ENCODE data around the gene ERG28. TPM values are rescaled to one million over a fixed set of nuclear protein-coding genes. Genes with fewer than 3 reads are reported as not detected.
"Not testable (repeated sequence)": the region's sequence is repeated elsewhere in the genome, so short reads cannot be mapped to it uniquely, and the experiment has no call there.

Gene ERG28
- total RNA-seq, 1 donor from 2014 or later: 24.6 TPM

DNA sequence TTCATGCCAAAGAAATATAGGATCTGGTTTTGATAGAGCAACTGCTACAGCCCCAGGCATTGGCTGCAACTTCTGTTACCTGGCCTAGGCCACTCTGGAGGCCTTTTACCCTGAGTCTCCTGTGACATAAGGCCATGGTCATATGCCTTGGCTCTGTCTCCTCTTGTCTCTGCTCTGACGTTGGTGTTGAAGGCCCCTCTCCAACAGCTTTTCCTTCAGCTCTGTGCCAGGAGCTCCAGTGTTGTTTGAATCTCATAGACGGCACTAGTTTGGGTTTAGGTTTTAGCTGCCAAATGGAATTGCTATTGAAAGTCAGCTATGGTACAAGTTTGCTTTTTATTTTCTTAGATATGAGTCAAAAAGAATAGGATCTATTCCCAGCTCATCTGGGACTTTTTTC is 41.4 kb upstream of the ERG28 start:
- TF ChIP-seq, protein P1, sequence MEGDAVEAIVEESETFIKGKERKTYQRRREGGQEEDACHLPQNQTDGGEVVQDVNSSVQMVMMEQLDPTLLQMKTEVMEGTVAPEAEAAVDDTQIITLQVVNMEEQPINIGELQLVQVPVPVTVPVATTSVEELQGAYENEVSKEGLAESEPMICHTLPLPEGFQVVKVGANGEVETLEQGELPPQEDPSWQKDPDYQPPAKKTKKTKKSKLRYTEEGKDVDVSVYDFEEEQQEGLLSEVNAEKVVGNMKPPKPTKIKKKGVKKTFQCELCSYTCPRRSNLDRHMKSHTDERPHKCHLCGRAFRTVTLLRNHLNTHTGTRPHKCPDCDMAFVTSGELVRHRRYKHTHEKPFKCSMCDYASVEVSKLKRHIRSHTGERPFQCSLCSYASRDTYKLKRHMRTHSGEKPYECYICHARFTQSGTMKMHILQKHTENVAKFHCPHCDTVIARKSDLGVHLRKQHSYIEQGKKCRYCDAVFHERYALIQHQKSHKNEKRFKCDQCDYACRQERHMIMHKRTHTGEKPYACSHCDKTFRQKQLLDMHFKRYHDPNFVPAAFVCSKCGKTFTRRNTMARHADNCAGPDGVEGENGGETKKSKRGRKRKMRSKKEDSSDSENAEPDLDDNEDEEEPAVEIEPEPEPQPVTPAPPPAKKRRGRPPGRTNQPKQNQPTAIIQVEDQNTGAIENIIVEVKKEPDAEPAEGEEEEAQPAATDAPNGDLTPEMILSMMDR (conservative IDR thresholded peaks at IDR 0.05): no peak
- no peaks in the 10 kb centered on the region for H3K4me1 Mint-ChIP-seq (ENCODE audit: unreplicated experiment)
- H3K36me3 Mint-ChIP-seq: peaks cover 28% of the 10 kb centered on the region
- no peaks in the 10 kb centered on the region for H3K27me3 Mint-ChIP-seq
- DNase-seq (ENCODE audit: extremely low spot score, unreplicated experiment): no peak
- no peak overlapping the region for H3K4me3 Mint-ChIP-seq
- no peak overlapping the region for H3K27ac Mint-ChIP-seq
- no peaks in the 10 kb centered on the region for H3K9me3 Mint-ChIP-seq

DNA sequence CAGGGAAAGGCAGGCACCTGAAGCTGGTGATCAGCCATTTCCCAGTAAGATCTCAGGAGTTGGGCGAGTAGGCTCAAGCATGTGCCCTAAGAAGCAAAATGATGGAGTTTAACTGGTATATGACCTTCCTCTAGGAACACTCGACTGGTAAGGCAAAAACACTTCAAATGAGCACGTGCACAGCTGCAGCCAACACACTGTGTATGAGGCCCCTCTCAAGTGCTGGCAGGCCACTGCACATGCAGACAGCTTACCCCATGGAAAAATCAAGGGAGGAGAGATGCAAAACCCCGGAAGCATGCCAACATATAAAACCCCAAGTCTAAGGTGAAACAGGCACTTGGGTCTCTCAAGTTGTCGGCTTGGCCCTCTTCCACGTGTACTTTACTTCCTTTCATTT is 39.6 kb upstream of the ERG28 start:
- H3K36me3 Mint-ChIP-seq: peaks cover 39% of the 10 kb centered on the region
- H3K4me3 Mint-ChIP-seq: no peak overlapping the region
- H3K27me3 Mint-ChIP-seq: no peaks in the 10 kb centered on the region
- H3K4me1 Mint-ChIP-seq (ENCODE audit: unreplicated experiment): no peaks in the 10 kb centered on the region
- no peaks in the 10 kb centered on the region for H3K9me3 Mint-ChIP-seq
- TF ChIP-seq, protein P1 (conservative IDR thresholded peaks at IDR 0.05): no peak
- no peak overlapping the region for H3K27ac Mint-ChIP-seq
- DNase-seq (ENCODE audit: extremely low spot score, unreplicated experiment): no peak

DNA sequence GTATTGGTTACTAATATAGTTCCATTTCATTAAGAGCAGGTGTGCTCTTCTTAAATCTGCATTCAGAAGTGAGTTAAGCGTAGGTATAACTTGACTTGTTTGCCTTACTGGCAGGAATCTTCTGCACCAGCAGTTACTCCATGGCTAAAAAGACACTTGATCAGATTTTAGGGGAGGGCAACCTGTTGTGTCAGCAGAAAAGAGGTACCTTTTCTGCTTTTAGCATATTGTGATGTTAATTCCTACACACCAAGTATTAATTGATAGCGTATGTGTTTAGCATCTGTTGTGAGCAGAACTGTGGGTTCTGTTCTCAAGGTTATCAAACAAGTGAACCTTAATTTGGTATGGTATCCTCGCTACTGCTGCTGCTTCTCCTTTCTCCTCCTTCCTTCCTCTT is 38.7 kb upstream of the ERG28 start:
- H3K4me3 Mint-ChIP-seq: no peak overlapping the region
- H3K9me3 Mint-ChIP-seq: no peaks in the 10 kb centered on the region
- DNase-seq (ENCODE audit: extremely low spot score, unreplicated experiment): no peak
- no peaks in the 10 kb centered on the region for H3K27me3 Mint-ChIP-seq
- TF ChIP-seq, protein P1 (conservative IDR thresholded peaks at IDR 0.05): no peak
- H3K4me1 Mint-ChIP-seq (ENCODE audit: unreplicated experiment): no peaks in the 10 kb centered on the region
- H3K27ac Mint-ChIP-seq: no peak overlapping the region
- H3K36me3 Mint-ChIP-seq: peaks cover 42% of the 10 kb centered on the region

DNA sequence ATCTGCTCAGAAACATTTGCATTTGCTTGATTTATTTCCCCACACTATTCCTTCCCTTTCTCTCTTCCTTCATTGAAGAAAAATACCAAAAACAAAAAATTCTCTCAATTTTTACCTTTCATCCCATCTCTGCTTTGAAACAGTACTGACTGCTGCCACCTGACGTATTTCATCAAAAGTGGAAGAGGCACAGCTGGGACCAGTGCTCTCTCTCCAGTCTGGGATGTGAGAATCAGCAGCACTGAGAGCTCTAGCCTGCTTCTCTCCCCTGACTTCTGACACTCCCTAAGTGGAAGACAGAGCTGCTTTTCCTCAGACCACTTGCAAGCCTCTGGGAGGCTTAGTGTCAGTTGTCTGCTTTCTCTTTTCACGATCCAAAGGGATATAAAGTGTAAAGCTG is 37.2 kb upstream of the ERG28 start:
- no peak overlapping the region for H3K27ac Mint-ChIP-seq
- H3K4me3 Mint-ChIP-seq: no peak overlapping the region
- no peaks in the 10 kb centered on the region for H3K4me1 Mint-ChIP-seq (ENCODE audit: unreplicated experiment)
- no peaks in the 10 kb centered on the region for H3K9me3 Mint-ChIP-seq
- no peak for DNase-seq (ENCODE audit: extremely low spot score, unreplicated experiment)
- peaks cover 49% of the 10 kb centered on the region for H3K36me3 Mint-ChIP-seq
- TF ChIP-seq, protein P1 (conservative IDR thresholded peaks at IDR 0.05): no peak
- no peaks in the 10 kb centered on the region for H3K27me3 Mint-ChIP-seq

DNA sequence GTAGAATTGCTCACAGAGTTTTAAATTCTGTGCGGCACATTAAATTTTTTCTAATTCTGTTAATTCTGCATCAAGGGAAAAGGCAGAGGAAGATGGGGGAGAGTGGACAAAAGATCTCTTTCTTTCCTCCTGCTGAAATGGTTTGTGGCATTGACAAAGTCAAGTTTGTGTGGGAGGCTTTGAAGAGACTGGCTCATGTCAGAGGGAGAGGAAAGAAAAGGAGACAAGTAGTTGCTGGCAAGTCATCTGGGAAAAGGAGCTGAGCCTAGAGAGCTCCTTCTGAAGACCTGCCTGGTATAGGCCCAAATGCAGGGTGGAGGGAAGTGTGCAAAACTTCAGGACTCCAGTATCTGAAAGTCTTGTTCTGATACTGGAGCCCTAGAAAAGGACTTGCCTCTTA is 36.7 kb upstream of the ERG28 start:
- Mint-ChIP-seq H3K27ac (no peak overlapping the region), H3K9me3 (no peaks in the 10 kb centered on the region), H3K27me3 (no peaks in the 10 kb centered on the region), H3K4me3 (no peak overlapping the region), H3K4me1 (ENCODE audit: unreplicated experiment) (no peaks in the 10 kb centered on the region), H3K36me3 (peaks cover 53% of the 10 kb centered on the region)
- TF ChIP-seq, protein P1 (conservative IDR thresholded peaks at IDR 0.05): no peak
- DNase-seq (ENCODE audit: extremely low spot score, unreplicated experiment): no peak

DNA sequence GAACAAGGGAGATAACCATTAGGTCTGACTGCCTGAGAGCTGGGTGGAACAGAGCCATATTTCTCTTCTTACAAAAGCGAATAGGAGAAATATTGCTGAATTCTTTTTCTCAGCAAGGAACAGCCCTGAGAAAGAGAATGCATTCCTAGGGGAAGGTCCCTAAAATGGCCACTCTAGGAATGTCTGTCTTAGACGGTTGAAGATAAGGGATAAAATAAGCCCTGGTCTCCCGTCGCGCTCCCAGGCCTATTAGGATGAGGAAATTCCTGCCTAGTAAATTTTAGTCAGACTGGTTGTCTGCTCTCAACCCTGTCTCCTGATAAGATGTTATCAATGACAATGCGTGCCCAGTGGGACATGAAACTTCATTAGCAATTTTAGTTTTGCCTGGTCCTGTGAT is 34.3 kb upstream of the ERG28 start:
- not testable (repeated sequence) for H3K4me1 Mint-ChIP-seq (ENCODE audit: unreplicated experiment); H3K27me3 Mint-ChIP-seq; H3K9me3 Mint-ChIP-seq; H3K4me3 Mint-ChIP-seq; DNase-seq (ENCODE audit: extremely low spot score, unreplicated experiment); H3K27ac Mint-ChIP-seq
- peaks cover 57% of the 10 kb centered on the region for H3K36me3 Mint-ChIP-seq
